Measurements from ENCODE around the gene CEP131.

CEP131 gene

GRCh38 chr17:81206657-81207056 lies 16.1 kb downstream of the CEP131 start:
- no peak for DNase-seq (ENCODE audit: extremely low spot score)
- ChIA-PET POLR2A (no interaction called here), CTCF (interaction anchor here (0.6 kb wide), 1 partner anchor 86 kb away, joined by 3 read pairs; no protein-coding TSS in a partner anchor)
- TF ChIP-seq ARNT (IDR thresholded peaks at IDR 0.05) (no peak), L3MBTL2 (conservative IDR thresholded peaks at IDR 0.05) (no peak), PKNOX1 (IDR thresholded peaks at IDR 0.05) (no peak), HDGF (IDR thresholded peaks at IDR 0.05; ENCODE audit: borderline replicate concordance) (no peak), TARDBP (IDR thresholded peaks at IDR 0.05) (no peak), SUZ12 (IDR thresholded peaks at IDR 0.05) (no peak), FOXK2 (IDR thresholded peaks at IDR 0.05) (no peak), NFRKB (IDR thresholded peaks at IDR 0.05) (no peak), CTBP1 (IDR thresholded peaks at IDR 0.05; ENCODE audit: borderline replicate concordance) (no peak), ELF4 (IDR thresholded peaks at IDR 0.05) (no peak), ZNF384 (IDR thresholded peaks at IDR 0.05) (no peak), FOXM1 (IDR thresholded peaks at IDR 0.05; ENCODE audit: borderline replicate concordance) (no peak), SP1 (IDR thresholded peaks at IDR 0.05) (no peak), BHLHE40 (IDR thresholded peaks at IDR 0.05; ENCODE audit: borderline replicate concordance) (no peak), FOXA1 (IDR thresholded peaks at IDR 0.05) (no peak), LEF1 (IDR thresholded peaks at IDR 0.05; ENCODE audit: borderline replicate concordance) (no peak)

DNA sequence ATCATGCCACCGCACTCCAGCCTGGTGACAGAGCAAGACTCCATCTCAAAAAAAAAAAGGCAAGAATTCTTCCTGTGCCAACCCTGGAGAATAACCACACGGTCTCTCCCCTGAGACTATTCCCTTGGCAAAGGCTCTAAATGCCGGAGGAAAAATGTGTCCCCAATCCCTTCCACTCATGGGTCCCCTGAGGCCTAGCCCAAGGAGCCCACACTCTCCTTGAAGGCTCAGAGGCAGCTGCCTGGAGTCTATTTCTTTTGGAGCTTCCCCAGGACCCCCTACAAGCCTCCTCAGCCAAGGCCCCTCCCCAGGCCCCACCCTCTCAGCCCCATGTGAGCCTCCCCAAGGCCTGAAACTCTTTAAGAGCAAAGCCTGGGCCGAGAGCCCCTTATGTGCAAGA lies 16.6 kb downstream of the CEP131 start:
- ChIA-PET CTCF (interaction anchor here (0.6 kb wide), 1 partner anchor 86 kb away, joined by 3 read pairs; no protein-coding TSS in a partner anchor), POLR2A (no interaction called here)
- no peak for DNase-seq (ENCODE audit: extremely low spot score)
- no peak for TF ChIP-seq FOXM1 (IDR thresholded peaks at IDR 0.05; ENCODE audit: borderline replicate concordance)
- TF ChIP-seq FOXA1 (IDR thresholded peaks at IDR 0.05) = no peak
- TF ChIP-seq ELF4 (IDR thresholded peaks at IDR 0.05) = no peak
- TF ChIP-seq HDGF (IDR thresholded peaks at IDR 0.05; ENCODE audit: borderline replicate concordance) = no peak
- TF ChIP-seq LEF1 (IDR thresholded peaks at IDR 0.05; ENCODE audit: borderline replicate concordance) = no peak
- TF ChIP-seq TARDBP (IDR thresholded peaks at IDR 0.05) = no peak

GRCh38 chr17:81204578-81204977 lies 18.2 kb downstream of the CEP131 start:
- ChIA-PET POLR2A (interaction anchor here (1.2 kb wide), 1 partner anchor 18 kb away, joined by 4 read pairs; the partner anchor contains the start of gene CEP131), CTCF (no interaction called here)

DNA sequence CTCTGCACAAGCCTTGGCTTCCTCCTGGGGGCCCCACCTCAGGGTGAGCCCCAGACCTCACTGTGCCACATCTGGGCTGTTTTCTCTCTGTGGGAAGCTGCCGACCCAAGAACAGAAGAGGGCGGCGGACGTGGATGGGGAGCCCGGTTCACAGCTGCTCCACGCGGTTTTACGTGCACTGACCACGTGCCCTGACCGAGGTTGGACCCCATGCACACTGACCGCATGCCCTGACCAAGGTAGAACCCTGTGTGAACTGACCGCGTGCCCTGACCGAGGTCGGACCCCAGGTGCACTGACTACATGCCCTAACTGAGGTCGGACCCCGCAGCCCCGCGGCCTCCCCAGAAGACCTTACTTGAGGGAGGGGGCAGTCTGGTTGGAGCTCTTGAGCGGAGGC lies 19.6 kb downstream of the CEP131 start:
- DNase-seq (ENCODE audit: extremely low spot score) = no peak
- ChIA-PET POLR2A (interaction anchor here (1.2 kb wide), 1 partner anchor 20 kb away, joined by 4 read pairs; the partner anchor contains the start of gene CEP131), CTCF (no interaction called here)
- no peak for TF ChIP-seq CTBP1 (IDR thresholded peaks at IDR 0.05; ENCODE audit: borderline replicate concordance)
- TF ChIP-seq SP1 (IDR thresholded peaks at IDR 0.05) = no peak
- no peak for TF ChIP-seq FOXA1 (IDR thresholded peaks at IDR 0.05)
- no peak for TF ChIP-seq PKNOX1 (IDR thresholded peaks at IDR 0.05)
- no peak for TF ChIP-seq NFRKB (IDR thresholded peaks at IDR 0.05)
- no peak for TF ChIP-seq FOXM1 (IDR thresholded peaks at IDR 0.05; ENCODE audit: borderline replicate concordance)
- TF ChIP-seq ARNT (IDR thresholded peaks at IDR 0.05) = no peak
- no peak for TF ChIP-seq ELF4 (IDR thresholded peaks at IDR 0.05)

More at GRCh38 chr17:81204578-81204977, 18.2 kb downstream of the CEP131 start:
- DNase-seq (ENCODE audit: extremely low spot score) = no peak
- TF ChIP-seq PKNOX1 (IDR thresholded peaks at IDR 0.05) (no peak), ZNF384 (IDR thresholded peaks at IDR 0.05) (no peak), FOXA1 (IDR thresholded peaks at IDR 0.05) (no peak), HDGF (IDR thresholded peaks at IDR 0.05; ENCODE audit: borderline replicate concordance) (no peak)

DNA sequence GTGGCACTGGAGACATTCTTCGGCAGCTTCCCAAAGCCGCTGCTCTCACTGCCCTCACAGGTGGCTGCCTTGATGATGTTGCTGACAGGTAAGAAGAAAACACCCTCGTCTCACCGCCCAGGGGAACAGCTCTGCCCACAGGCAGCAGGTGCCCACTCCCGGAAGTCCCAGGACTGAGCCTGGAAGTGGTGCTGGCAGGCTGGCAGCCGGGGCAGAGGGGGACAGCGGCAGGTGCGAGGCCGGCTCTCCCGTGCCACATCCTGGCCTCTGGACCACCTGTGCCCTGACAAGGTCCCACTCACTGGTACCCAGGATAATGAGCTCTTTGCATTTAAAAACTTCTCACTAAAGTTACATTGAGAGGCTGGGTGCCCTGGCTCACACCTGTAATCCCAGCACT lies 20.4 kb downstream of the CEP131 start:
- POLR2A ChIA-PET = interaction anchor here (2.1 kb wide), 1 partner anchor 21 kb away, joined by 6 read pairs; the partner anchor contains the start of gene CEP131
- TF ChIP-seq FOXA1 (IDR thresholded peaks at IDR 0.05) = no peak
- no peak for TF ChIP-seq FOXM1 (IDR thresholded peaks at IDR 0.05; ENCODE audit: borderline replicate concordance)
- no peak for TF ChIP-seq TARDBP (IDR thresholded peaks at IDR 0.05)
- TF ChIP-seq ZNF384 (IDR thresholded peaks at IDR 0.05) = no peak
- CTCF ChIA-PET = no interaction called here
- no peak for DNase-seq (ENCODE audit: extremely low spot score)

DNA sequence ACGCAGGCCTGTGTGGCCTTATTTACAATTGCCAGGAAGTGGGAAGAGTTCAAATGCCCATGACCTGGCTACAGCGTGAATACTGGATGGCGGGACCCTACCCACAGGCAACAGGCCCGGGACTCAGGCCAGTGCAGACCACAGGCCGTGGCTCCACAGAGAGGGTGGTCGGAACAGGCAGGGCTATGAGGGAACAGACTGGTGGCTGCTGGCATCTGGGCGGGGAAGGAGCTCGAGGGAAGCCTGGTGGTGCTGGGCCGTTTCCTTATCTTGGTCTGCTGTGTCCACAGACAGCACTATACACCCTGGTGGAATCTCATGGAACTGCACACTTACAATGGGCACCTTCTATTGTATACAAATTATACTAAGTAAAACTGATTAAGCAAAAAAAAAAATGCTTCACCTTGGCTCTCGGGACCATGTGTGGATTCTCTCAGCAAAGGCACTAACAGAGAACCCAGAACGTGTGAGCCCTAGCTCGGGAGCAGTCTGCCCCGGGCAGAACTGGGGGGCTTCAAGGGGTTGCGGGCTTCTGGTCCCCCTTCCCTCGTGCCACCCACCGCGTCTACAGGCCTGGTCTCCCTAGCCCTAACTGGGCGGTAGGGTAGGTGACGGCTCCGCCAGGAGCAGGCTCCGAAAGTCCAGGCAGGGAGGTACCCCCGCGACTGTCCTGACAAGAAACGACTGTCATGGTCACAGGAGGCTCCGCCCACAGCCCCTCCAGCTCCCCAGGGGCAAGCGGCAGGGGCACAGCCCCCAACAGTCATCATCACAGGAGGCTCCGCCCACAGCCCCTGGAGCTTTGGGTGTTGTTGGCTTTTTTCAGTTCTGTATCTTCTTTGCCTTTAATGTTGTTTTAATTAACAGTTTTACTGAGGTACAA lies 21.8 kb downstream of the CEP131 start:
- DNase-seq (ENCODE audit: extremely low spot score) = peak; percentile 73
- POLR2A ChIA-PET = interaction anchor here (1.1 to 2.1 kb wide), 2 partner anchors 22 to 28 kb away, joined by 3 to 6 read pairs; partner anchors contain the start of gene CEP131
- no peak for TF ChIP-seq TARDBP (IDR thresholded peaks at IDR 0.05)
- no peak for TF ChIP-seq ARNT (IDR thresholded peaks at IDR 0.05)
- TF ChIP-seq NFRKB (IDR thresholded peaks at IDR 0.05) = no peak
- no peak for TF ChIP-seq BHLHE40 (IDR thresholded peaks at IDR 0.05; ENCODE audit: borderline replicate concordance)
- TF ChIP-seq PKNOX1 (IDR thresholded peaks at IDR 0.05) = no peak
- no peak for TF ChIP-seq FOXA1 (IDR thresholded peaks at IDR 0.05)
- no peak for TF ChIP-seq HDGF (IDR thresholded peaks at IDR 0.05; ENCODE audit: borderline replicate concordance)
- no peak for TF ChIP-seq L3MBTL2 (conservative IDR thresholded peaks at IDR 0.05)
- no peak for TF ChIP-seq FOXM1 (IDR thresholded peaks at IDR 0.05; ENCODE audit: borderline replicate concordance)
- no peak for TF ChIP-seq ZNF384 (IDR thresholded peaks at IDR 0.05)
- TF ChIP-seq CTBP1 (IDR thresholded peaks at IDR 0.05; ENCODE audit: borderline replicate concordance) = no peak
- no peak for TF ChIP-seq LEF1 (IDR thresholded peaks at IDR 0.05; ENCODE audit: borderline replicate concordance)
- no peak for TF ChIP-seq ELF4 (IDR thresholded peaks at IDR 0.05)
- no peak for TF ChIP-seq FOXK2 (IDR thresholded peaks at IDR 0.05)
- TF ChIP-seq SUZ12 (IDR thresholded peaks at IDR 0.05) = no peak
- no peak for TF ChIP-seq SP1 (IDR thresholded peaks at IDR 0.05)
- CTCF ChIA-PET = interaction anchor here (0.6 to 1.0 kb wide), 4 partner anchors 10 to 355 kb away, joined by 3 to 7 read pairs (median 3); no protein-coding TSS in a partner anchor
